GM12878 (cell line): Measurements from ENCODE around the gene FAAP100. TPM values are rescaled to one million over a fixed set of nuclear protein-coding genes. Genes with fewer than 3 reads are reported as not detected.

Source experiments
- BCL3 ChIP-seq: IDR thresholded peaks from 2 replicates; pipeline ENCODE4 v1.6.1; 2011; ENCODE audit warnings: borderline replicate concordance, low read depth, mild to moderate bottlenecking, moderate library complexity, low read length; ENCODE audit not compliant: insufficient read depth, poor library complexity, severe bottlenecking
- CBFB ChIP-seq: IDR thresholded peaks from 2 replicates; pipeline ENCODE4 v1.6.1; 2016; ENCODE audit warnings: antibody characterized with exemption, low read depth
- CHD1 ChIP-seq: IDR thresholded peaks from 2 replicates; pipeline ENCODE4 v1.6.1; 2012; ENCODE audit warnings: low read depth, low read length, improper control_type of control experiment
- GATAD2B ChIP-seq: fragments of 450-650 bp; conservative IDR thresholded peaks from 2 replicates; pipeline ENCODE4 v1.6.1; 2017; ENCODE audit warnings: low read depth, mild to moderate bottlenecking, moderate library complexity
- HDAC2 ChIP-seq: fragments of 200-600 bp; sonication (generic); IDR thresholded peaks from 2 replicates; pipeline ENCODE4 v1.6.1; 2017
- IKZF2 ChIP-seq, 2 experiments: fragments of 450-650 bp; IDR thresholded peaks; 2 replicates each; pipeline ENCODE4 v1.6.1; 2017; ENCODE audit warnings: mild to moderate bottlenecking in 2 of 2, moderate library complexity in 2 of 2
- IRF4 ChIP-seq: IDR thresholded peaks from 2 replicates; pipeline ENCODE4 v1.6.1; 2011; ENCODE audit warnings: low read depth, low read length
- MEF2B ChIP-seq: fragments of 450-650 bp; IDR thresholded peaks from 2 replicates; pipeline ENCODE4 v1.6.1; 2018; ENCODE audit warnings: mild to moderate bottlenecking, moderate library complexity; ENCODE audit not compliant: partially characterized antibody, poor library complexity, severe bottlenecking
- MTA2 ChIP-seq: fragments of 450-650 bp; IDR thresholded peaks from 2 replicates; pipeline ENCODE4 v1.6.1; 2016; ENCODE audit warnings: low read depth, mild to moderate bottlenecking, moderate library complexity
- NBN ChIP-seq: fragments of 450-650 bp; IDR thresholded peaks from 2 replicates; pipeline ENCODE4 v1.6.1; 2016
- NR2C1 ChIP-seq: fragments of 450-650 bp; IDR thresholded peaks from 2 replicates; pipeline ENCODE4 v1.6.1; 2017; ENCODE audit warnings: antibody characterized with exemption, mild to moderate bottlenecking, moderate library complexity
- PAX5 ChIP-seq: IDR thresholded peaks from 2 replicates; pipeline ENCODE4 v1.6.1; 2011; ENCODE audit warnings: low read depth, low read length, borderline replicate concordance
- POLR2AphosphoS2 ChIP-seq: IDR thresholded peaks from 2 replicates; pipeline ENCODE4 v1.6.1; 2011; ENCODE audit warnings: low read depth, mild to moderate bottlenecking, low read length, improper control_type of control experiment, moderate library complexity
- POU2F2 ChIP-seq: IDR thresholded peaks from 3 replicates; pipeline ENCODE4 v1.6.1; 2011; ENCODE audit warnings: low read depth, mild to moderate bottlenecking, low read length, borderline replicate concordance
- RAD21 ChIP-seq: IDR thresholded peaks from 2 replicates; pipeline ENCODE4 v1.6.1; 2011; ENCODE audit warnings: mild to moderate bottlenecking, low read depth, low read length, moderate library complexity; ENCODE audit not compliant: insufficient read depth
- SIX5 ChIP-seq: IDR thresholded peaks from 2 replicates; pipeline ENCODE4 v1.6.1; 2011; ENCODE audit warnings: mild to moderate bottlenecking, low read depth, low read length, moderate library complexity; ENCODE audit not compliant: severe bottlenecking
- SMAD1 ChIP-seq: fragments of 450-650 bp; IDR thresholded peaks from 2 replicates; pipeline ENCODE4 v1.6.1; 2018; ENCODE audit warnings: mild to moderate bottlenecking, low read depth; ENCODE audit not compliant: partially characterized antibody
- SMARCA5 ChIP-seq: fragments of 450-650 bp; IDR thresholded peaks from 2 replicates; pipeline ENCODE4 v1.6.1; 2017; ENCODE audit warnings: mild to moderate bottlenecking
- STAT1 ChIP-seq: fragments of 450-650 bp; conservative IDR thresholded peaks from 2 replicates; pipeline ENCODE4 v1.6.1; 2014; ENCODE audit warnings: antibody characterized with exemption, mild to moderate bottlenecking
- TARDBP ChIP-seq: IDR thresholded peaks from 2 replicates; pipeline ENCODE4 v1.6.1; 2016; ENCODE audit warnings: borderline replicate concordance
- TBL1XR1 ChIP-seq: IDR thresholded peaks from 2 replicates; pipeline ENCODE4 v1.6.1; 2012; ENCODE audit warnings: low read depth, low read length, improper control_type of control experiment
- YY1 ChIP-seq: IDR thresholded peaks from 2 replicates; pipeline ENCODE4 v1.6.1; 2011; ENCODE audit warnings: low read depth, mild to moderate bottlenecking, low read length
- ZNF274 ChIP-seq: IDR thresholded peaks from one replicate; pipeline ENCODE4 v1.8.0; 2011; ENCODE audit not compliant: insufficient read length, insufficient read depth
- ZNF687 ChIP-seq: fragments of 450-650 bp; IDR thresholded peaks from 2 replicates; pipeline ENCODE4 v1.6.1; 2017; ENCODE audit warnings: mild to moderate bottlenecking, moderate library complexity
- polyA plus RNA-seq, 11 experiments: library from polyadenylated mRNA; depleted of rRNA in 4 of 11; unstranded in 6 of 11; stranded (reverse) in 5 of 11; fragments of >200 nt; fragmentation: Nextera tagmentation in 4 of 11; fragmentation: Illumina TruSeq in 1 of 11; extraction: Ambion mirVana in 4 of 11; extraction: Trizol in 1 of 11; gene quantifications; 1 replicate in 1 of 11; 2 replicates in 10 of 11; pipeline versions ENCODE4 v1.2.1 to v1.2.3, GENCODE V29; 2011 to 2016; ENCODE audit warnings: inconsistent platforms in 2 of 11, missing spikeins in 2 of 11, low read depth in 1 of 11
- total RNA-seq, 4 experiments: library from RNA; depleted of rRNA in 3 of 4; stranded (reverse); fragments of >200 nt in 3 of 4; fragmentation: Illumina TruSeq in 1 of 4; extraction: Trizol in 1 of 4; gene quantifications; 2 replicates each; pipeline versions ENCODE4 v1.2.1 to v1.2.3, GENCODE V29; 2013 to 2021
- TF ChIP-seq, protein P1 (sequence below), 3 experiments: IDR thresholded peaks in 2 of 3; conservative IDR thresholded peaks in 1 of 3; 2 replicates each; pipeline ENCODE4 v1.5.1; 2011; ENCODE audit warnings: low read depth in 3 of 3, low read length in 3 of 3, mild to moderate bottlenecking in 3 of 3, control low read depth in 2 of 3, moderate library complexity in 2 of 3, inconsistent platforms in 1 of 3, mixed read lengths in 1 of 3; ENCODE audit not compliant: control insufficient read depth in 2 of 3, insufficient read depth in 1 of 3; ENCODE audit errors: extremely low read depth in 1 of 3

FAAP100 gene
- total and polyA plus RNA-seq, 10 of the 15 experiments (the other 5 are each of a cell fraction or from before 2014, with no cell fraction given), result 0.11 to 46.2 (median 17.1) TPM

- TF ChIP-seq POU2F2 (peak; percentile 79), MTA2 (peak; percentile 22; the same call in 1 of the 2 replicates), GATAD2B (peak; percentile 31; the same call in 1 of the 2 replicates), YY1 (peak; percentile 42; the same call in 1 of the 2 replicates), RAD21 (no peak), SMARCA5 (0 out of 2 replicates have a peak, but pooled peaks have one; percentile 0), NR2C1 (no peak), IKZF2 (IDR thresholded peaks at IDR 0.05) (peak; percentile 55 to 70; a peak in 2 of 4 replicates), BCL3 (no peak), IRF4 (0 out of 2 replicates have a peak, but pooled peaks have one; percentile 40), ZNF687 (peak; percentile 82), POLR2AphosphoS2 (peak; percentile 85), PAX5 (peak; percentile 61), HDAC2 (no peak), TARDBP (peak; percentile 16; the same call in 1 of the 2 replicates), NBN (peak; percentile 10), ZNF274 (no peak), MEF2B (peak; percentile 91), SIX5 (no peak), STAT1 (no peak), TBL1XR1 (no peak), CBFB (peak; percentile 87), SMAD1 (peak; percentile 79), CHD1 (no peak)
- TF ChIP-seq, protein P1, sequence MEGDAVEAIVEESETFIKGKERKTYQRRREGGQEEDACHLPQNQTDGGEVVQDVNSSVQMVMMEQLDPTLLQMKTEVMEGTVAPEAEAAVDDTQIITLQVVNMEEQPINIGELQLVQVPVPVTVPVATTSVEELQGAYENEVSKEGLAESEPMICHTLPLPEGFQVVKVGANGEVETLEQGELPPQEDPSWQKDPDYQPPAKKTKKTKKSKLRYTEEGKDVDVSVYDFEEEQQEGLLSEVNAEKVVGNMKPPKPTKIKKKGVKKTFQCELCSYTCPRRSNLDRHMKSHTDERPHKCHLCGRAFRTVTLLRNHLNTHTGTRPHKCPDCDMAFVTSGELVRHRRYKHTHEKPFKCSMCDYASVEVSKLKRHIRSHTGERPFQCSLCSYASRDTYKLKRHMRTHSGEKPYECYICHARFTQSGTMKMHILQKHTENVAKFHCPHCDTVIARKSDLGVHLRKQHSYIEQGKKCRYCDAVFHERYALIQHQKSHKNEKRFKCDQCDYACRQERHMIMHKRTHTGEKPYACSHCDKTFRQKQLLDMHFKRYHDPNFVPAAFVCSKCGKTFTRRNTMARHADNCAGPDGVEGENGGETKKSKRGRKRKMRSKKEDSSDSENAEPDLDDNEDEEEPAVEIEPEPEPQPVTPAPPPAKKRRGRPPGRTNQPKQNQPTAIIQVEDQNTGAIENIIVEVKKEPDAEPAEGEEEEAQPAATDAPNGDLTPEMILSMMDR (IDR thresholded peaks at IDR 0.05 in 2 of 3, conservative IDR thresholded peaks at IDR 0.05 in 1 of 3; ENCODE audit: control insufficient read depth in 2 of 3, extremely low read depth in 1 of 3, insufficient read depth in 1 of 3, low read depth in 3 of 3, low read length in 3 of 3), result peak in 2 of 3 experiments; percentile 5 to 10; a peak in 2 of 6 replicates
Measured at GRCh38 chr17:81517339-81518112, 34.6 kb downstream of the FAAP100 start (continued).
